RPMI8226 (cell line): ENCODE measurements around the gene MAP3K7.
"Not testable (repeated sequence)": the region's sequence is repeated elsewhere in the genome, so short reads cannot be mapped to it uniquely, and the experiment has no call there.

ENCODE experiments used
- DNase-seq: peaks from one replicate; pipeline ENCODE4 v3.0.0-alpha.2; 2015

Gene MAP3K7

DNA sequence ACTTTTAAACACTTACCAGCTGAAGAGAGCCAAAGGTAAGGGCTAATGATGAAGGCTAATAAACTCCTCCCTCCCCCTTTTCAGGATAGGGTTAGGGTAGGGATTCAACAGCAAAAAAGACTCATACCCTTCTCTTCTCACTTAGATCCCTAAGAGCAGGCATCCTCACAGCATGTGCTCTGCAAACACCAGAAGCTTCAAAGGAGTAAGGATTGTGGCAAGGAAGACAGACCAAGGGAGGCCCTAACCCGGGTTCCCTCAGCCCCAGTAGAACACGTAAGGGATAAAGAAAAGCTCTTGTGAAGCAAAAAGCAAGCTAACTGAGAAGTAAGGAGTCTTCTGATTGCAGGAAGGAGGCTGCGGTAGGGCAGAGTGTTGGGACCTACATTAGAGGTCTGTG is 11.6 kb downstream of the MAP3K7 start:
- DNase-seq, result no peak

DNA sequence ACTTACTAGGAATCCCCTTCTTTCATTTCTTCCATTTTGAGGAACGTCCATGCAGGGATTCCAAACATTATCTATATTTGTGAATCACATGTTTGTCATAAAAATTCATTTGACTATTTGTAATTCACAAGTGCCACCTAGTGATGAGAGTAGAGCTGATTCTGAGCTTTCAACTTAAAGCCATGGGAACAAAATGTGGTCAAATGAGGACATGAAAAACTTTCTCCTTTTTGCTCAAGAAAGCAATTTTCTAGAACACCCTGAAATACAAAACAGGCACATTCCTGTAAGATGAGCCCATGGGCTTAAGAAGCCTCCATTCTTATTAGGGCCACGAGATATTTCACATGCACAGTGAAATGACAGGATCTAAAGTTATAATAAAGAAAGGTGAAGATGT is 12.3 kb downstream of the MAP3K7 start:
- peak; percentile 21 for DNase-seq

DNA sequence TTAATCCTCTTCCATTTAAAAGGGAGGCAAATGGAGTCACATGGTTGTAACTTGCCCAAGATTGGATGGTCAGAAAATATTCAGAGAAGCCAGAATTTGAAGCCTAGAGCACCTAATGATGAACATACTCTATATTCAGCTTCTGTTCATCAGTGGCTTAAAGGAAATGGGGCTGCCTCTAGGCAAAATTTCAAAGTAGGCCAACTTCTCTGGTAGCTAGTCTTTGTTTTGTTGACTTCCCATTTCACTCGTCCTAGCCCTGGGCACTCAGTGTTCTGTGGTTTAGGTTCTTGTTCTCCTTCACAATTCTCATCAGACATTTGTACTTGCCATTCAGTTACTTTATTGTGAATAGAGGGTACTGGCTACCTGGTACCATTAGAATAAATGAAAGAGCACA is 13.2 kb downstream of the MAP3K7 start:
- DNase-seq, result no peak

DNA sequence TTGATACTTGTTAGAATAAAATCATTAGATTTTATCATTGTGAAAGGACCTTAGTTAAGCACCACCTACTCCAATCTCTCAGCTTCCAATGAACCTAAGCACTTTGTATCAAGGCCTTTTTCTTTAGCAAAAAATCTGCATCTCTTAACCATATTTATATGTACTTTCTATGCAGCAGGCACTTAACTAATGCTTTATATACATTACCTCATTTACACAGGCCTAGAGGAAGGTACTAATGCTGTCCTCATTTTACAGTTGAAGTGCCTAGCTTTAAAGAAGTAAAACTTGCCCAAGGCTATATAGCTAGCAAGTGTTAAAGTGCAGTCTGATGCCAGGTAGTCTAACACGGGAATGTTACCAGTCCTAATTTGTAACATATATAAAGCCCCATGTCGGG is 14.0 kb downstream of the MAP3K7 start:
- DNase-seq, result no peak

DNA sequence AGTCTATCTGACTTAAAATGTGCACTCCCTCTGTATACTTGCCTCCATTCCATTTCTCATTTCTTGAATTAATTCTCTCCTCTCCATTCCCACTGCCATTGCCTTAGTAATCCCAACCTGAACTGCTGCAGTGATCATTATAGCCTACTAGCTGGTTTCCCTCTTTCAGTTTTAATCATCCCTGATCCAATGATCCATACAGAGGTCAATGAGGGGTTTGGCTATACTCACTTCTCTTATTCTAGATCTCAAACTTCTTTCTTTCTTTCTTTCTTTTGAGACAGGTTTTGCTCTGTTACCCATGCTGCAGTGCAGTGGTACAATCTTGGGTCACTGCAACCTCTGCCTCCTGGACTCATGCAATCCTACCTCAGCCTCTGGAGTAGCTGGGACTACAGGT is 17.6 kb downstream of the MAP3K7 start:
- DNase-seq, result no peak

DNA sequence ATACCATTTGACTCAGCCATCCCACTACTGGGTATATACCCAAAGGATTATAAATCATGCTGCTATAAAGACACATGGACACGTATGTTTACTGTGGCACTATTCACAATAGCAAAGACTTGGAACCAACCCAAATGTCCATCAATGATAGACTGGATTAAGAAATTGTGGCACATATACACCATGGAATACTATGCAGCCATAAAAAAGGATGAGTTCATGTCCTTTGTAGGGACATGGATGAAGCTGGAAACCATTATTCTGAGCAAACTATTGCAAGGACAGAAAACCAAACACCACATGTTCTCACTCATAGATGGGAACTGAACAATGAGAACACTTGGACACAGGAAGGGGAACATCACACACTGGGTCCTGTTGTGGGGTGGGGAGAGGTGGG is 19.2 kb downstream of the MAP3K7 start:
- not testable (repeated sequence) for DNase-seq

DNA sequence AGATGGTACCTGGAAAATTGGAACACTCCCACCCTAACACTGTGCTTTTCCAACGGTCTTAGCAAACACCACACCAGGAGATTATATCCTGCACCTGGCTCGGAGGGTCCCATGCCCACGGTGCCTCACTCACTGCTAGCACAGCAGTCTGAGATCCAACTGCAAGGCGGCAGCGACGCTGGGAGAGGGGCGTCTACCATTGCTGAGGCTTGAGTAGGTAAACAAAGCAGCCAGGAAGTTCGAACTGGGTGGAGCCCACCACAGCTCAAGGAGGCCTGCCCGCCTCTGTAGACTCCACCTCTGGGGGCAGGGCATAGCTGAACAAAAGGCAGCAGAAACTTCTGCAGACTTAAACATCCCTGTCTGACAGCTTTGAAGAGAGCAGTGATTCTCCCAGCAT is 24.5 kb downstream of the MAP3K7 start:
- not testable (repeated sequence) for DNase-seq

DNA sequence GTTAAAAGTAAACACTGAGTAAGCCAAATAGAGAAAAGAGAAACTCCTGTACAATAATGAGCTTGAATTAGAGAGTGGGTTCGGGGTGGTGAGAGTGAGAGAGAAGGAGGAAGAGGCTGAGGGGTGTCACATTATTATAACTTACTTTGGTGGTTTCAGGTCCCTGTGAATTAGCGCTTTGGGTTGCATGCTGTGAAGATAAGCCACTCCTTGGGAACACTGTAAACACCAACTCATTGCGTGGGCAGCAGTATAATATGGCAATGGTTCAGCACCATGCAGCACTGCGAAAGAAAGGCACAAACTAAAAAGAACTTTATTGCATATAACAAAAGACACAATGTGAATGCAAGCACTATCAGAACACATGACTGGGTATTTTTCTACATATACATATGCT is 26.9 kb downstream of the MAP3K7 start:
- no peak for DNase-seq

DNA sequence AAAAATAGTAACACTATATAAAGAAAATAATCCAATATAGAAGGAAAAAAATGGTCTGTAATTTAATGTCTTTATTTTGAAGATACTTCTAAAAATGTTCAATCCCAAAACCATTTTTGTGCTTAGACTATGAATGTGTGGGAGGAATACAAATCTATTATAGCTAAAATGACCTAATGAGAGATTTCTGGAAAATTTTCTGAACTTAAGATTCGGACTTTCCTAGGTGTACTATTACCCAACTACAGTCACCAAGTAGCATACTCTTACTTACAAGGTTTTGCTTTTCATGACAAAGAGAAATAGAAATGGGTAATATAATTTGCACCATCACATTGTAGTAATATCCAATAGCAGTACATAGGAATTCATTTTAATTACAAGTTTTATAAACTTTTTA is 29.9 kb downstream of the MAP3K7 start:
- DNase-seq, result no peak

DNA sequence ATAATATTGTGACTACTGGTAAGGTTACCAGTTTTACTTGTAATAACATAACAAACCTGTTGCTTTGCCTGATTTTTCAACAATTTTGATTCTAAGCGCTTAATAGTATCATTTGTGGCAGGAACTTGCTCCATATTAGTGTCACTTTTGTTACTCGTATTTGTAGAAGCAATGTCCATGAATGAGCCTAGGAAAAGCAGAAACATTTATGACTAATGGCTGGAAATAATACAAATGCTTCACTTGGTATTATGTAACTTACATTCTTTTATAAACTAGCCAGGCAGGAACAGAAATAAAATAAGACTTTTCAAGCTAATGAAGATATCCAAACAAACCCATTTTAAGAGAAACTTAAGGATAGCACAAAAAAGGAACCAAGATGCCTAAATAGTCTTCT is 38.9 kb downstream of the MAP3K7 start:
- DNase-seq, result no peak

DNA sequence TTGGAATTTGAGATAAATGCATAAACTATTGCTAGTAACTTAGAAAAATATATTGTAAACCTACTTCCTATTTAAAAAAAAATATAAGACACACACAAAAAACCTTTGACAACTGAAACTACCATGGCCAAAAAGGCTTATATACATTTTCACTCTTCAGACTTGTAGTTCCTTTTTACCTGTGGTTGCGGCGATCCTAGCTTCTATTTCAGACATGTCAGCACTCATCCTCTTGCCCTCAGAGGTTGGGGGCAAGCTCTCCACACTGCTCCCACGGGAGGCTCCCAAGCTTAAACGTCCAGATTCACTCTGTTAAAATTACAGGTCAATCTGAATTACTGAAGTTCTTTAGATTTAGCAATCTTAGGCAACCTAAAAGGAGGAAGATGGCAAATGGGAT is 39.8 kb downstream of the MAP3K7 start:
- peak; percentile 43 for DNase-seq

DNA sequence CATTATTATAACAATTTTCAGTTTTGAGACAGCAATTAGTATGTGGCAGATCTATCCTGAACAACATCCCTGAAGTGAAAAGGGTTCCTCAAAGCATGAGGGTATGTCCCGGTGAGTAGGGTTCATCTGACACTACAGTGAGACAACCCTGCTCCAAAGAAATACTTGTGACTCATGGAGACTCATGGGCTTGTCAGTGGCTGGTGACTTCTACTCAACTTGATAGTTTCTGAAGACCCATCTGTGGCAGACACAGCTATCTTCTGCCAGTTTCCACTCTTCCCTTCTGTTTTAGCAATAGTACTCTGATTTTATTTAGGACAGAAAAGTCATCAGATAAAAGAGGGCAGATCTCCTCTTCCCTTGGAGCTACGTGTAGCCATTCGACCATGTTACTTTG is 41.4 kb downstream of the MAP3K7 start:
- DNase-seq, result no peak

DNA sequence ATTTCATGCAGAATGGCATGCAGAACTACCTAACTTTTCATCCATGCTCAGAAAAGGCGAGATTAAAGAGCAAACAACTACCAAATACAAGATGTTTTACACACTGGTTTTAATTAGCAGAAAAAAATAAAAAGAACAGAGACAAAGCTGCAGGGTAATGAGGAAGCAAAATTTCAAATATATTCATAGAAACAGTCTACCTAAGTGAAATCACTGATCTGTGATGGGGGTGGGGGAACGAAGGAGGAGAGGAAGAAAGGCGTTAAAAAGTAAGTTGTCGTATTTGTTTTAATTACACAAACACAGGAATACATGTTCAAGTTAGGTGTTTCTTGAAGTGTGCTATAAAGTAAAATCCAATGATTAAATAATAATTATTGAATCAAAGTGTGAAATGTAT is 42.1 kb downstream of the MAP3K7 start:
- DNase-seq, result no peak

DNA sequence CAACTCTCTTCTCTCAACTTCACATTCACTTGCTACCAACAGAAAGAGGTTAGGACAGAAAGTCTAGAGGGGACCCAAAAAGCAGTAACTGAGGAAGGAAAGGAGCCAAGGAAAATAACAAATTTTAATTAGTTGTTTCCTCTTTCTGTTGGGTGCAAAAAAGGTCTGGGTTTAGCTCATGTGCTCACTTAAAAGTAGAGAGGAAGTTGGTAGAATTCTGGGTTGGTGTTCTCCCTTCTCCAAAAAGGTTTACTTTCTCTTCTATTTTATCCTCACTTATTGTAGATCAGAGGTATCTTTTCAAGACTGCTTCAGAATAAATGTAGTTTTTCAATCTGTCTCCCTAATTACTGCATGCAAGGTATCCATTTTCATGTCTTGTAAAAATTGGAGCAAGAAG is 42.8 kb downstream of the MAP3K7 start:
- DNase-seq, result no peak

DNA sequence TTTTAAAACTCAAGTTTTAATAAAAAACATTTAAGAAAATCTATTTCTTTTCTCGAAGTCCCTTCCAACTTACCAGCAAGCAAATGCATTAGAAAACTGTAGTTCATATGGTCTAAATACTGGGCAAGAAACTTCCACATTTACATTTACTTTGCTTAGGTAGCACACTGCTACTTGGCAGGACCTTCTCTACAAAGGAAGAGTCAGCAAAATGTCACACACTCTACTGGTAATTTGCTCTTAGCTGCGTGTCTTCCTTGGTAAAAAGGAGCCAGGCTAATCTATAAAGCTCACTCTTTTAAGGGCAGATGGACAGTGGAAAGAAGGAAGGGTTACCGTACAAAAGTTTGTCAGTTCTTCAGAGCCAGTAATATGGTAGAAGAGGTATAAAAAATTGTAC is 45.7 kb downstream of the MAP3K7 start:
- DNase-seq, result peak; percentile 76

DNA sequence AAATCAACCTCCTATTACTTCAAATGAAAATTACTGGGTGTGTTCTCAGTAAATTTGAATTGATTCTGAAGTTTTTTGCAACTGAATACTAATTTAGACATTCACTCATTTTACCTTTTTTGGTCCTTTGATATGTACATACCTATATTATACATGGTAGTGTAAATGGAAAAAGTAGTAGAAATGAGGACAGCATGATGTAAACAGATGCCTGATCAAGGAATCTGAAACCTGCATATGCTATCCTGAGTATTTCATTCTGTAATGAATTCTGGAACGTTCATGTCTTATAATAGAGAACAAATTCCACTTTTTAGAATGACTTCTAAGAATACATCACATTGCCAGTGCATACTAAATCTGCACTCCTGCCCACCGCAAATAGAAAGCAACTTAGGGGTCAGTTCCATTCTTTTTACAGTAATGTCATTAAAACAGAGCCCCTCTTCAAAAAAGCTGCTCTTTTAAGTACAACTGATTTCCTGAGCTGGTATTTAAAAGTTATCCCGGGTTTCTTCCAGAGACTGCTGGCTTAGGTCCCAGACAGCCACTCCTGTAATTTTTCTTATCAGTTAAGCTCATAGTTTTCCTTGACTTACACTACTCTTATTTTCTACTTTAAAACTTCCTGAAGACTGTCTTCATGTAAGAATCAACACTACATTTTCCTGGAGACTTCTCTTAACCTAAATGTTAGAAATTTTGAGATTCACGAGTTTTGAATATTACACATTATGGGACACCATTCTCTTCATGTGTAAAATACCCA is 48.4 kb downstream of the MAP3K7 start:
- no peak for DNase-seq

DNA sequence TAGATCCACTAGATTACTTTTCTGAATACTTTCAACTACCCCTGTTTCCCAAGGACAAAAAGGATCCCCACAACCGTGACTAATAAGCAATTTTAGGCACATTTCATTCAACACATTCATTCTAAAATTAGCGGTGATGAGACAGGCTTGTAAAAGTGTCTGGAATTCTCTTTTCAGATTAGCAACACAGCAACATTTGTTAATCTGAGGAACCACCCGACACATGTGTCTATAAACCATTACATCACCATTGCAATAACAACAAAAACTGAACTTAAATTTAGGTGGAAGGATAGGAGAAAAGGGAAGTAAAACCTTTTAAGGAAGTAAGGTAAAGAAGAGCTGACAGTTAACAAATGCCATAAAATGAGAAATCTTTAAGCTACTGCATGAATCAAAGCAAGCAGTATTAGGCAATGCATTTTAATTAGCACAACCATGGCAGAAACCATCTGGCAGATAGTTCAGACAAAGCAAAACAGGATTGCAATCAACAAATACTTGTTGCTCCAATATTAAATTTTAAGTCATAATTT is 49.1 kb downstream of the MAP3K7 start:
- peak; percentile 68 for DNase-seq

DNA sequence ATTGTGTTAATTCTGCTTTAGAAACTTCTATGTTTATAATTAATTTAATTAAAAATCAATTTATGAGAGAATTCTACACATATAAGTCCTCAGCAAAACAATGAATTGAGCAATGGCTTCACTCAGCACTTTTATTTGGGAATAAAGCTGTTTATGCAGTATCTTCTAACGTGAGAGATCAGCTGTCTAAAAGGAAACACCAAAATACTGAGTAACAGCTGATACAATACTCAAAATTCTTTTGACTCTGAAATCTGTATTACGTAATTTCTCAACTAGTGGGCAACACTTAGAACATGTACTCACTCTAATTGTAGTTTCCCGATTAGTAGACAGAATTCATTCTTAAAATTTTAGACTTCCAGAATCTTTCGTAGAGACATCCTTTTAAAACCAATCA is 49.8 kb downstream of the MAP3K7 start:
- no peak for DNase-seq

DNA sequence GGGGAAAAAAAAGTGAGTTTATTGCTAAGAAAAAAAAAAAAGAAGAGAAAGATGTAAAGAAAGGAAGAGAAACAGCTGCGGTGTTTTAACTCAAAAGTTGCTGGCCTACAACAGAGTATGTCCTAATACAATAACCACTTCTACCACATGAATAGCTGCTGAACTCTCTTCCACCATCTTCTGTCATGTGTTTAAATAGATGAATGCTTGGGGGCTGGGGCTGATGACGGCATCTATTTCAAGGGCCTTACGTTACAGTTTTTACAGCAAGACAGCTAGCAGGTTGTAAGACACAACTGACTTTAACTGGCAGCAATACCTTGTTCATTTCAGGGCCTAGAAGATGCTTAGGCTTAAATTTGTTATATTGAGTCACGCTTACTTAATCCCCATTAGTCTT is 50.4 kb downstream of the MAP3K7 start:
- DNase-seq, result no peak

DNA sequence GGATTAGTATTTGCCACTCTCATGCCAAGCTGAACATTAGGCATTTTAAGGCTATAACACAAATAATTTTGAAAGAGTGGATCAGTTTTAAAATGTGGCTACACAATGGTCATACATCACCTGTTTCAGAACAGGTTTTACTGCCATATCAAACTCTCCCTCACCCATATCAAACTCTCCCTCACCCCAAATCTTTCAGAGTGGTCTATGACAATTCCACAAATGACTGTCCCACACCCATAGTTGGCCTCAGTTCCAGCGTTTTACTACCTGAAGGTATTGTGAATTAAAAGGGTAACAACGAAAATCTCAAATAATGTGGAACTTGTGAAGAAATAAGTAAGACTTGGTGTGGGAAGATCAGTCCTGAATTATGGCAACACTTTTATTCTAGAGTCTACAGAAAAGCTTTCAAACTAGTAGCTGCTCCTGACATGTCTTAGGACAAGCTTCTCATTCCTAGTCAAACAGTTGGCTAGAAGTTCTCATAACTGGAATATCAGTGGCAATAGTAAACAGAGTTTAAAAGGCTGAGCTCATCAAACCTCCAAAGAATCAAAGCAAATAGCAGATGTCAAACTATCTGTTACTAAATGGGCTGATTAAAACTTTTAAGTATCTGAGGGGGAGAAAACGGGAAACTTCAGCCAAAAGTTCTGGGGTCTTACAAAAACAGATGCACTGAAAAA is 52.4 kb downstream of the MAP3K7 start:
- no peak for DNase-seq

DNA sequence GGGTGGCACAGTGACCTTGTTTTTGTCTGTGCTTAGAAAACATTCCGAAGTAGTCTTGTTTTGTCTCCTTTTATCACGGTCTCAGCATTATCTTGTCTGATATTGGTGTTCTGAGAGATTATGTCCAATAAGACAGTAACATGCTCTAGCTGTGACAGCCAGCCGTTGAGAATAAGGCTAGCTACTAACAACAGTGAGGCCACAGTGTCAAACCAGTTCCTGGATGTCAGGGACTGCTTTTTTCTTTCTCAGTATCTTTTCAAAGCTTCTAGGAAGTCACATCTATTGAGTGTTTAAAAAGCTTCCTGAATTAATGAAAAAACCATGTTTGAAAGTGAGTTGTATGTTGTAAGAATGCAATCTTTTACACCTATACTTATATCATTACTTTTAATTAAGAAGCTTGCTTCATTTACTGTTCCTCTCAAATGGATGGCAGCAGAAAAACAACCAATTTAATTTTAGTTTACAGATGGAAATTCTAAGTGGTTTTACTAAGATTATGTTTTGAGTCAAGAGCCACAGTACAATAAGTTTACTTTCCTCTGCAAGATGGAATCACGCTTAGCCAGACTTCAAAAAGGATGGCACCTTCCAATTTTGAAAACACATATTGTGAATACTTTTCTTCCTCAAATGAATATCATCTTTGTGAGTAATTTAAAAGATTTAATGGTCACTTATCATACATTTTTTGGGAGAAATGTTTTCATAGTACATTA is 53.1 kb downstream of the MAP3K7 start:
- no peak for DNase-seq

DNA sequence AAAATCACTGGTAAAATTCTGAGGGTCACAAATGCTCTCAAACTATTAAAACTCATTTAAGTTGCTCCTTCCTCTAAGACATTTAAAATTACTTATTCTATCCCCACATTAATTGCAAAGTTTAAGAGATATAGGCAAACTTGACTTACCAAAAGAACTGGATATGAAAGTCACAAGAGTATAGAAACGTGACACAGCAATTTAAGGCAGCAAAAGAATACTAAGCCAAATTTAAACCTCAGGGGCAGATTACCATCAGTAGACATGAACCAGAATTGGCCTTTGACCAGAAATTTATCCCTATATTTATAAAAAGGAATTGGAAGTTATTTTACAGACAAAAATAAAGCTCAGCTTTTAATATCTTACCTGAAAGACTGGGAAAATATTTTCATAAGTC is 56.0 kb downstream of the MAP3K7 start:
- DNase-seq, result peak; percentile 24

DNA sequence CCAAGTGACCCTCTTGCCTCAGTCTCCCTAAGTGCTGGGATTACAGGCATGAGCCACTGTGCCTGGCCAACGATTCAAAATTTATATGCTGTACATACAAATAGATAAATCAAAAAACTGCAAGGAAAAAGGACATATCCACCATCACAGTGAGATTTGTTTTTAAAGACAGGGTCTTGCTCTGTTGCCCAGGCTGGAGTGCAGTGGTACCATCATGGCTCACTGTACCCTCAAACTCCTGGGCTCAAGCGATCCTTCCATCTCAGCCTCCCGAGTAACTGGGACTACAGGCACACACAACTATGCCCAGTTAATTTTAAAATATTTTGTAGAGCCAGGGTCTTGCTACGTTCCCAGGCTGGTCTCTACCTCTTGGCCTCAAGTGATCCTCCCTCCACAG is 61.5 kb downstream of the MAP3K7 start:
- no peak for DNase-seq

DNA sequence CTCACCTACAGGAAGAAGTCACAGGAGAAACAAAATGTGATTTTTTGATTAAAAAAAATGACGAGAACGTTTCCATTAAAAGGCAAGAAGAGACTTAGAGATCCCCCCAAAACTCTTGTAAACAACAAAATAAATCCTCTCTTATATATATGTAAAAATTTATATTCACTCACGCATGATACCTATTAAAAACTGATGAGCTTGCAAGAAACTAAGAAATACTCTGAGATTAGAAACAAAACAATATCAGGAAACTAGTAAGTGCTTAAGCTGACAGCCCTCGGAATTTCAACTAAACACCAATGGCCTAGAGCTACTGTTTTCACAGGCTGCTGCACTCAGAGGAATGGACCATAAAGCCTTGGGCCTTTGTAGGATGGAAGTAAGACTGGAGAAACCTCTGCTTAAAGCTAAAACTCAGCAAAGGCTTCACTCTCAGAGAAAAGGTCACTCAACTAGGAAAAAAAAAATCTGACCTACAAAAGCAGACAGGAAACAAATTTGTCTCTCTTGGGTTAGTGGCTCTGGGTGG is 63.0 kb downstream of the MAP3K7 start:
- DNase-seq, result no peak
